ENCODE measurements around the gene PITHD1.

DNA sequence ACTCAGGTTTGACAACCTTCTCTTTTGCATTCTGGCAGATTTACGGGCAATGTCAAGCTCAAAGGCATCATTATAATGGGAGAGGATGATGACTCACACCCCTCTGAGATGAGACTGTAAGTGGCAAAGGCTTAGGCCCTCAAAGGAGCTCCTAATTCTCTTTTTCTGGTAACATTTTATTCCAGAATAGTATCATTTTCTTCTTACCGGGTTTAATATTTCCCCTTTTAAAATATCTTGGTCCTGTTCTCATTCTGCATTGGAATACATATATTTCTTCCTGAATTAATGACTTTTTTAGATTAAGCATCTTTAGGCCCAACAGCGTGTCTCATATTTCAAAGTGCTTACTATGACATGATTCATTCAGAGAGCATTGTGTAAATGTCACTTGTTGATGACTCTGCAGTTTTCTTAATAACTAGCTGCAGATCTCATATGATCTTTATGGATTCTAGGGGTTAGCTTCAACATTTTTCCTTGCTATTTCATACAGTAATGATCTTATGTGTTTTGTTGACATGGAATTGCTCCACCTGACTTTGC, 1.7 kb downstream of the PITHD1 start:
- TF ChIP-seq, protein P1, sequence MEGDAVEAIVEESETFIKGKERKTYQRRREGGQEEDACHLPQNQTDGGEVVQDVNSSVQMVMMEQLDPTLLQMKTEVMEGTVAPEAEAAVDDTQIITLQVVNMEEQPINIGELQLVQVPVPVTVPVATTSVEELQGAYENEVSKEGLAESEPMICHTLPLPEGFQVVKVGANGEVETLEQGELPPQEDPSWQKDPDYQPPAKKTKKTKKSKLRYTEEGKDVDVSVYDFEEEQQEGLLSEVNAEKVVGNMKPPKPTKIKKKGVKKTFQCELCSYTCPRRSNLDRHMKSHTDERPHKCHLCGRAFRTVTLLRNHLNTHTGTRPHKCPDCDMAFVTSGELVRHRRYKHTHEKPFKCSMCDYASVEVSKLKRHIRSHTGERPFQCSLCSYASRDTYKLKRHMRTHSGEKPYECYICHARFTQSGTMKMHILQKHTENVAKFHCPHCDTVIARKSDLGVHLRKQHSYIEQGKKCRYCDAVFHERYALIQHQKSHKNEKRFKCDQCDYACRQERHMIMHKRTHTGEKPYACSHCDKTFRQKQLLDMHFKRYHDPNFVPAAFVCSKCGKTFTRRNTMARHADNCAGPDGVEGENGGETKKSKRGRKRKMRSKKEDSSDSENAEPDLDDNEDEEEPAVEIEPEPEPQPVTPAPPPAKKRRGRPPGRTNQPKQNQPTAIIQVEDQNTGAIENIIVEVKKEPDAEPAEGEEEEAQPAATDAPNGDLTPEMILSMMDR (IDR thresholded peaks at IDR 0.05): no peak
- no peak for TF ChIP-seq POLR2A (IDR thresholded peaks at IDR 0.05)

All from stomach (tissue), 4 donors.